ENCODE measurements around the gene APBA1. TPM values are rescaled to one million over a fixed set of nuclear protein-coding genes. Genes with fewer than 3 reads are reported as not detected.
A peak's percentile ranks its signal among the peaks of the same experiment; 100 is the strongest.

Gene APBA1
- polyA plus RNA-seq, 1 donor from 2014 or later, result not detected

DNA sequence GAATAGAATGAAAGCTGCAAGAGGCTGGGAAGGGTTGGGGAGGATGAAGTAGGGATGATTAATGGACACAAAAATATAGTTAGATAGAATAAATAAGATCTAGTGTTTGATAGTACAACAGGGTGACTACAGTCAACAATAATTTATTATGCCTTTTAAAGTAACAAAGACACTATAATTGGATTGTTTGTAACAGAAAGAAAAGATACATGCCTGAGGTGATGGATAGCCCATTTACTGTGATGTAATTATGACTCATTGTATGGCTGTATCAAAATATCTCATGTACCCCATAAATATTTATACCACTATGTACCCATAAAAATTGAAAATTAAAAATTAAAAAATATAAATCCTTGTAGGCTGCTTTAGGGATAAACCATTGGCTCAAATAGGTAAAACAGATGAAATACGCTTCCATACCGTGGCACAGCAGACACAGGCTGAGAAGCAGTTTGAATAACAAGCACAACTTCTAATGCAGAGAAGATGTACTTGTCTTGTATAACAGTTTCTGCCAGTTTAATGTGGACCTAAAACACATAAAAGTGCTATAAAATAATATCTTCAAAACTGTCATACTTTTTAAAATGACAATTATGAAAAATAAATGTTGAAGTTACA, 34.9 kb downstream of the APBA1 start:
- Mint-ChIP-seq H3K4me3 (no peak overlapping the region), H3K4me1 (no peaks in the 10 kb centered on the region), H3K27me3 (peaks cover 8% of the 10 kb centered on the region), H3K27ac (no peak overlapping the region), H3K36me3 (peaks cover 3% of the 10 kb centered on the region), H3K9me3 (peaks cover 0 to 6% (median 4%) of the 10 kb centered on the region in 3 donors)

DNA sequence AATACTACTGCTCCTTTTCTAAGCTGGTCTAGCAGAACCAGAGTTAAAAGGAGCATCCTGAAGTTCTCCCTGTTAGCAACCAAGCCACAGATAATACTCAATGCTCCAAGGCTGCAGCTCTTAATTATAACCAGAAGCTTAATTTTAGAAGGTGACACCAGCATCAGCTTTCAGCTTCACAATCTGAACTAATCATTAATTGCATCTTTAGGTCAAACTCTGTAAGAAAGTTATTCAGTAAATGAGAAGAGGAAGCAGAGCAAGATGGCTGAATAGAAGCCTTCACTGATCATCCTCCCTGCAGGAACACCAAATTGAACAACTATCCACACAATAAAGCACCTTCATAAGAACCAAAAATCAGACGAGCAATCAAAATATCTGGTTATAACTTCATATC, 38.5 kb downstream of the APBA1 start:
- H3K27me3 Mint-ChIP-seq, result peaks cover 8% of the 10 kb centered on the region
- no peak overlapping the region for H3K4me3 Mint-ChIP-seq
- peaks cover 0 to 9% (median 0%) of the 10 kb centered on the region in 3 donors for H3K9me3 Mint-ChIP-seq
- peaks cover 3% of the 10 kb centered on the region for H3K36me3 Mint-ChIP-seq
- no peak overlapping the region for H3K27ac Mint-ChIP-seq
- H3K4me1 Mint-ChIP-seq, result no peaks in the 10 kb centered on the region

DNA sequence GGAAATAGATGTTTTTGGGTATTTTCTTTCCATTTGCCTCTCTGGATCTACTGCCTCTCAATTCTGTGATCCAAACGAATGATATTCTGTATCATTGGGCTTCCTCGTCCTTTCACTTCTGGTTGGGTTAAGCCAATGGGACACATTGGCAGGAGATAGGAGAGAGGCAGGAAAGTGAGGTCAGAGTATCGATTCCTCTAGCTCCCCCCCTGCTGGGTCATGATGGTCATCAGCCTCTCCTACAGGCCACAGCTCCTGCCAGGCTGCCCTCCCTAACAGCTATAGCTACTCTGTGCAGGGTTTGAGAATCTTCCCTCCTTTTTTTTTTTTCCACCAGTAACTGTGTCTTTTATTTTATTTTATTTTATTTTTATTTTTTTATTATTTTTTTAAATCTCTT, 39.4 kb downstream of the APBA1 start:
- Mint-ChIP-seq H3K27me3 (peaks cover 8% of the 10 kb centered on the region), H3K36me3 (peaks cover 3% of the 10 kb centered on the region), H3K9me3 (peaks cover 0 to 9% (median 0%) of the 10 kb centered on the region in 3 donors), H3K4me3 (no peak overlapping the region), H3K27ac (no peak overlapping the region), H3K4me1 (no peaks in the 10 kb centered on the region)

DNA sequence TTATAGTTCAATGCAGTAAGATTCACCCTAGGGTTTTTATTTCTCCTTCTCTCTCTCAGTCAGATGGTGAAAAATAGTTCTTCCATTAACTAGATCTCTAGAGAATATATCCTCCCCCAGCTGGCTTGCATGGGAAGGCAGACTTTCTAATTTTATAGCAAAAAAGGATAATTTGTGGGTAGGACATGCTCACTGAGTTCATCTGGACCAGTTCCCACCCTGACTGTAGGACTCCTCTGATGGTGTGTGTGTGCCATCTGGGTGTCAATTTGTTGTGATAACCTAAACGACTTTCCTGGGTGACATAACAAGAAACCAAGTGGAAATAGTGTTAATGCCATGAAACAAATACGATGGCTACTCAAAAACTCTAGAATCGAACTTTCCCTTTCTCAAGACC, 44.9 kb downstream of the APBA1 start:
- H3K4me1 Mint-ChIP-seq, result no peaks in the 10 kb centered on the region
- no peak overlapping the region for H3K4me3 Mint-ChIP-seq
- H3K36me3 Mint-ChIP-seq, result no peaks in the 10 kb centered on the region
- peaks cover 0 to 3% (median 0%) of the 10 kb centered on the region in 3 donors for H3K9me3 Mint-ChIP-seq
- no peaks in the 10 kb centered on the region for H3K27me3 Mint-ChIP-seq
- H3K27ac Mint-ChIP-seq, result no peak overlapping the region

DNA sequence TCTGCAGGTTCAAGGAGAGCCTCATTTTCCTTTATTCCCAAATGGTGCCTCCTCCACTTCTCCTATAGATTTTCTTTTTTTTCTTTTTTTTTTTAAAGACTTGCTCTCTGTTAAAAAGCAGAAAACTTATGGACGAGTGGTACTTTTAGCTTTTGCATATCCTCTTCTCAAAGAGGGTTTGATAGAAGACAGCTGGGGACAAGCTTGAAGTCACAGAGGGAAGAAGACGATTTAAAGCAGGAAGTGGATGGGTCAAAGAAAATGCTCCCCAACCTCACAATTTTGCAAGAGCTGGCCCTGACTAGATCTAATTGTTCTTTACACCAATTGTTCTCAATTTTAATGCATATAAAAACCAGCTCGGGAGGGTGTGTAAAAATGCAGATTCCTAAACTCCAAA, 48.9 kb downstream of the APBA1 start:
- H3K4me3 Mint-ChIP-seq, result no peak overlapping the region
- no peaks in the 10 kb centered on the region for H3K4me1 Mint-ChIP-seq
- no peaks in the 10 kb centered on the region for H3K27me3 Mint-ChIP-seq
- H3K36me3 Mint-ChIP-seq, result no peaks in the 10 kb centered on the region
- no peaks in the 10 kb centered on the region for H3K9me3 Mint-ChIP-seq
- H3K27ac Mint-ChIP-seq, result no peak overlapping the region

DNA sequence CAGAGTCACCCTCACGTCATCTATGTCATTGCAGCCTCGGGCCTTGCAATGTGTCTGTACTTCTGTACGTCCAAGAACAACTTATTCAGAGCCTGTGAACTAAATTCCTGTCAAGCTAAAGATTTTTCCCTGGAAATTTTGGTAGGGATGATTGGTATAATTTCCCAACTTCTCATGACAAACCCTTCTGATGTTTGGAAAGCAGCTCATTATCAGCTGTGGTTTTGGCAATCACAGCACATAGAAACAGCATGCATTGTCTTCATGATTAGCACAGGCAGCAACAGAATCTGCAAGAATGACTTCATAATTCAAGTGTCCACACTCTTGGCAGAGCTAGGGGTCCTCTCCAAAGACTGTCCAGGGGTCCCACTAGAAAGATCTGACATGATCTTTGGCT, 49.5 kb downstream of the APBA1 start:
- Mint-ChIP-seq H3K9me3 (no peaks in the 10 kb centered on the region), H3K4me3 (no peak overlapping the region), H3K27me3 (no peaks in the 10 kb centered on the region), H3K27ac (no peak overlapping the region), H3K36me3 (no peaks in the 10 kb centered on the region), H3K4me1 (no peaks in the 10 kb centered on the region)

DNA sequence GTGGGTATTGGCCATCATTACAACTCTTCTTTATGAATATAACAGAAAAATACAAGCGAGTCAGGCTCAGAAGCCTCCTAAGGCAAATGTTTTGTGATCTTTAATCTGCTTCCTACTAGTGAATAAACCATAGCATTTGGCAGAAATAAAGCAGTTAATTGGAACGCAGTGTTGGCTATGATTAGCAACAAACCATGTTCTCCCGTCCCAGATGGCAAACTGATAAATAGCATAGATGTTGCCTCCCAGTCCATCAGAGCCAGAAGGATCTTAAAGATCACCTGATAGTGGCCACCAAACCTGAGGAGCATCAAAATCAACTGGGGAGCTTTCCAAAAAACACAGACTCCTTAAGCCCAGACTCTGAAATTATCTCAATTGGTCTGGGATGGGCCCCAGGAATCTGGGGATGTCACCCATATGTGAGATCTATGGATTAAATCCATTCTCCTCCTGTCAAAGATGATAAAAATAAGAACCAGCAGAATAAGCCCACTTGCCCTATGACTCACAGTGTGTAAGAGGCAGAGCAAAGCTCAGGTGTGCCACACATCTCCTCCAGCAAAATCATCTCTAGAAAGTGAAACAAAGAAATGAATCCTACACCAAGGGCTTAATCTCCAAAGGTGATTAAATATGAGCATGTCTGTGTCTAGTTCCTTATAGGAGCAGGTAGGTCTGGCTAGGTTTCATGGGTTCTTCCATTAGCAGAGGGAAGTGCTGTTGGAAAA, 50.3 kb downstream of the APBA1 start:
- H3K36me3 Mint-ChIP-seq, result no peaks in the 10 kb centered on the region
- H3K27ac Mint-ChIP-seq, result no peak overlapping the region
- peaks cover 0 to 4% (median 0%) of the 10 kb centered on the region in 3 donors for H3K9me3 Mint-ChIP-seq
- no peaks in the 10 kb centered on the region for H3K27me3 Mint-ChIP-seq
- H3K4me3 Mint-ChIP-seq, result no peak overlapping the region
- no peaks in the 10 kb centered on the region for H3K4me1 Mint-ChIP-seq

DNA sequence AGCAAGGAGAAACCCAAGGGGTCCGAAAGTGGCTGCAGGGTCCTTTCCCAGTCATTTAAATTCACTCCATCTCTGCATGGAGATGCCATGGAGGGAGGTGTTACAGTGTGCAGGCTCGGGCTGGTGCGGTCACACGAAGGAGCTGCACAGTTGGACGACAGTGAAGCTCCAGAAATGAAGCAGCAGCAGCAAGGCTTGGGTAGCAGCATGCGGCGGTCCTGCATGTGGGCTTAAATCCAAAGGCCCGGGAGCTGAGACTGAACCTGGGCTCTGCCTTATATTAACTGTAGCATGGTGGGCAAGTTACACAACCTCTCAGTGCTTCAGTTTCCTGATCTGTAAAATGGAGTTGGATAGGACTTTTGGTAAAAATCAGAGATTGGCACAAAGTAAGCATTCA, 51.4 kb downstream of the APBA1 start:
- H3K4me1 Mint-ChIP-seq, result no peaks in the 10 kb centered on the region
- no peaks in the 10 kb centered on the region for H3K36me3 Mint-ChIP-seq
- H3K9me3 Mint-ChIP-seq, result peaks cover 0 to 6% (median 4%) of the 10 kb centered on the region in 3 donors
- no peaks in the 10 kb centered on the region for H3K27me3 Mint-ChIP-seq
- no peak overlapping the region for H3K4me3 Mint-ChIP-seq
- H3K27ac Mint-ChIP-seq, result no peak overlapping the region

DNA sequence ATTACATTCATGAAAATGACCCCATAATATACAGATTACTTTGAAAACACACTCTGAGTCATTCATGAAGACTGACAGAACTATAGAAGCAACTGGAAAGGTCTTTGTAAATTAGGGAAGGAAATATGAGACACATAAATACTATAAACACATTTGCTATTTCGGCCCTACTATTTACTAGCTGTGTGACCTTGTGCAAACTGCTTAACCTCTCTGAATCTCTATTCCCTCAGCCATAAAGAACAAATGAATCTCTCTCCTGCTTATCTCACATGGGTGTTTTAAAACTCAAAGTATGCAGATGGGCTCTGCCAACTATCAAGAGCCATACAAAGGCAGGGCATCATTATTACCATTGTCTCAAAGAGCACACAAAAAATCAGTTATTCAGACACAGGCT, 52.9 kb downstream of the APBA1 start:
- Mint-ChIP-seq H3K27me3 (no peaks in the 10 kb centered on the region), H3K27ac (no peak overlapping the region), H3K4me3 (no peak overlapping the region), H3K9me3 (peaks cover 0 to 6% (median 4%) of the 10 kb centered on the region in 3 donors), H3K36me3 (no peaks in the 10 kb centered on the region), H3K4me1 (no peaks in the 10 kb centered on the region)

DNA sequence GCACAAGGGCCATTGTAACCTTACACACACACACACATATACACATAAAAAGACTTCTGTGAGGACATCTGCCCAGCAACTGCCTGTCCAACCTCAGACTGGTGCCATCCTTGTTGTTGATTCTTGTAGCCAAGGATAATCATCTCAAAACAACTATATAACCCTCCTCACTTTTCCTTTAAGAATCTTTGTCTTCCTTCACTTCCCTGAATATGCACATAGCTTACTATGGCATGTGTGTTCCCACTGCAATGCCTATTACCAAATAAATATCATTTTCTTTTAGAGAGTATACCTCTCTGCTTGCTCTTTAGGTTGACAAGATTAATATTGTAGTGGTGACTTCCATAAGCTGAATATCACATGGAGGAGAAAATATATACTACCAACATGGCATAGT, 55.2 kb downstream of the APBA1 start:
- Mint-ChIP-seq H3K9me3 (peaks cover 0 to 6% (median 4%) of the 10 kb centered on the region in 3 donors), H3K27ac (no peak overlapping the region), H3K4me1 (no peaks in the 10 kb centered on the region)

DNA sequence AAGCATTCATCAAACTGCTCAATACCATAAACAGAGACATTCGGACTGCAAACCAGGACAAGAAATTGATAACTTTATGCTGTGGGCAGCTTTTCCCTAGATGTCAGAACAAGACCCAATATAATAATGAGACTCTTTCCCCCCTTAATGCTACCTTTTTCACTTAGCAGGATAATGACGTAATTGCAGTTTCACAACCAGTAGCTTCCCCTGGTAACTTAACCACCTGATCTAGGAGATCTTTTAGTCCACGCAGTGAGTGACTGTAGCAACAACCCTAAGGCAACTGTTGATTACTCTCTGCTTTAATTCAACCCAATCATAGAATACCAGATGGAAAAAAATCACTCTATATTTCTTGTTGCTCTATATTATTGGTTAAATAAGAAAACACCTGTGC, 56.3 kb downstream of the APBA1 start:
- H3K4me3 Mint-ChIP-seq, result no peak overlapping the region
- no peaks in the 10 kb centered on the region for H3K36me3 Mint-ChIP-seq
- H3K4me1 Mint-ChIP-seq, result no peaks in the 10 kb centered on the region
- H3K27ac Mint-ChIP-seq, result no peak overlapping the region
- H3K27me3 Mint-ChIP-seq, result peaks cover 1% of the 10 kb centered on the region
- peaks cover 0 to 6% (median 4%) of the 10 kb centered on the region in 3 donors for H3K9me3 Mint-ChIP-seq

More for the DNA sequence above, 55.2 kb downstream of the APBA1 start:
- Mint-ChIP-seq H3K4me3 (no peak overlapping the region), H3K27me3 (peaks cover 1% of the 10 kb centered on the region), H3K36me3 (no peaks in the 10 kb centered on the region)

DNA sequence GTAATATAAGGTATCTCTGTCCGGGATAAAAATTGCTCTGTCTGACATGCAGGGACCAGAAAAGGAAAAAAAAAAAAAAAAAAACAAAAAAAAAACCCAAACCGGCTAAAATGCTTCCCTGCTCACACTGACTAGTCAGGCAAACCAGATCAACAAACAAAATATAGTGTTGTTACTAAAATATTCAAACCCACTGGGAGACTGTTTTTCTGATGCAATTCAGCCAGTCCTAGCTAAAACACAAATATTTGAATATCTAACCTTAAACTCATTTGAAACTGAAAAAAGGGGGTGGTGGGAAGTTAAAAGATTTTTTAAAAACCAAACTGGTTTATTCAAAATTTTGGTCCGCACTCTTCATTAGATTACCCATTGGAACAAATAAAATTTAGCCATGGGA, 61.0 kb downstream of the APBA1 start:
- no peak overlapping the region for H3K4me3 Mint-ChIP-seq
- peaks cover 1% of the 10 kb centered on the region for H3K27me3 Mint-ChIP-seq
- H3K9me3 Mint-ChIP-seq, result peaks cover 0 to 3% (median 0%) of the 10 kb centered on the region in 3 donors
- no peaks in the 10 kb centered on the region for H3K4me1 Mint-ChIP-seq
- no peak overlapping the region for H3K27ac Mint-ChIP-seq
- H3K36me3 Mint-ChIP-seq, result no peaks in the 10 kb centered on the region

DNA sequence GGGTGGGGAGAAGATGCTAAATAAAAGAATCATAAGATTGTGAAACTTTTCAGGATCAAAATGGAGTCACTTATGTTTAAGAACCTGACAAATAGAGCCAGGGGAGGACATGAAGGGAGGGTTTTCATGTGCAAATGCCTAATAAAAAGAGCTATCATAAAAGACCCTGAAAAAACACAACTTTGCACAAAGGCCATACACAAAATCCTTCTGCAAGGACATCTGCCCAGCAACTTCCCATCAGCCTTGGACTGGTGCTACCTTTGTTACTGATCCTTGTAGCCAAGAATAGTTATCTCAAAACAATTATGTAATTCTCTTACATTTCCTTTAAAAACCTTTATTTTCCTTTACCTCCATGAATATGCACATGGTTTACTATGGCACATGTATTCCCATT, 63.0 kb downstream of the APBA1 start:
- peaks cover 0 to 3% (median 0%) of the 10 kb centered on the region in 3 donors for H3K9me3 Mint-ChIP-seq
- H3K4me1 Mint-ChIP-seq, result no peaks in the 10 kb centered on the region
- H3K36me3 Mint-ChIP-seq, result peaks cover 1% of the 10 kb centered on the region
- peaks cover 1% of the 10 kb centered on the region for H3K27me3 Mint-ChIP-seq
- H3K27ac Mint-ChIP-seq, result no peak overlapping the region
- H3K4me3 Mint-ChIP-seq, result no peak overlapping the region

DNA sequence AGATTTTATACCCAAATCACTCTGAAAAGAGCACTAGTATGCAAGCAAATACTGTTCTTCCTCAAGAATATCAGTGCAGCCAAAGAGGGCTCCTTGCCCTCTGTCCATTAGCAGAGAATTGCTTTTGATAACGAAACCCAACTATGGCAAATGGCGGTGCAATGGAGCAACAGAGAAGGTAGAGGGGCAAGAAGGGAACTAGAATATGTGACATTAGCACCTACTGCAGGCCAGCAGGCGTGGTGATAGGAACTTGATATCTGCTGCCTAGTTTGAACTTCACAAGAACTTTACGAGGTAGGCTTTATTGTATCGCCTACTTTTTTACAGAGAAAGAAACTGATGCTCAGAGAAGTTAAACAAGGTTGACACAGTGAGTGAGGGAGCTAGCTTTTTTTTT, 66.1 kb downstream of the APBA1 start:
- Mint-ChIP-seq H3K4me1 (no peaks in the 10 kb centered on the region), H3K36me3 (peaks cover 1% of the 10 kb centered on the region), H3K27me3 (no peaks in the 10 kb centered on the region), H3K9me3 (peaks cover 0 to 4% (median 0%) of the 10 kb centered on the region in 3 donors), H3K27ac (no peak overlapping the region), H3K4me3 (peak overlapping the region in 1 of 4 donors; percentile 49)

DNA sequence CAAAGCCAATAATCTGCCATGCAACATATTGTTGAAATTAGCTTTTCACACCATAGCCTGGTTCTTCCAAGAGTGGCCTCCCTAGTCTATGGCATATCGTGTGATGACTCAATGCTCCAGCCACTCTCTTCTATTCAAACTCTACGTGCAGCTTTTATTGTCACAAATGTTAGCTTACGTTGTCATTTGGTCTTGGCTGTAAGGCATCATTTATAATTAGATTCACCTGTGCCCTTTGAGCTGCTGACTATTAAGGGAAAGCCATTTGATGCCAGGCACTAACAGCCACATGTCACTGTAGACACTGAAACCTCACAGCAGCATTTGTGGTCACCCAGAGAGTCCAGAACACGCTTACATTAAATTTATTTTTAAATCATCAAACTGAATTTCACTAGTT, 66.8 kb downstream of the APBA1 start:
- no peaks in the 10 kb centered on the region for H3K27me3 Mint-ChIP-seq
- no peak overlapping the region for H3K27ac Mint-ChIP-seq
- no peak overlapping the region for H3K4me3 Mint-ChIP-seq
- no peaks in the 10 kb centered on the region for H3K4me1 Mint-ChIP-seq
- peaks cover 0 to 4% (median 0%) of the 10 kb centered on the region in 3 donors for H3K9me3 Mint-ChIP-seq
- peaks cover 1% of the 10 kb centered on the region for H3K36me3 Mint-ChIP-seq
